HG03520 (cell line): ENCODE data around the gene SAMD11.

Source experiments
- ATAC-seq: cut with Tn5 transposase; IDR thresholded peaks from one replicate; pipeline ENCODE4 v1.9.1; 2021; ENCODE audit warnings: mild to moderate bottlenecking, moderate library complexity; ENCODE audit not compliant: unreplicated experiment

The SAMD11 gene

GRCh38 chr1:962381-963300 lies 38.9 kb downstream of the SAMD11 start:
- no peak for ATAC-seq

GRCh38 chr1:963301-963651 lies 39.6 kb downstream of the SAMD11 start:
- ATAC-seq: no peak

- no peak for ATAC-seq
Observed at GRCh38 chr1:963746-964525, 40.2 kb downstream of the SAMD11 start.

DNA sequence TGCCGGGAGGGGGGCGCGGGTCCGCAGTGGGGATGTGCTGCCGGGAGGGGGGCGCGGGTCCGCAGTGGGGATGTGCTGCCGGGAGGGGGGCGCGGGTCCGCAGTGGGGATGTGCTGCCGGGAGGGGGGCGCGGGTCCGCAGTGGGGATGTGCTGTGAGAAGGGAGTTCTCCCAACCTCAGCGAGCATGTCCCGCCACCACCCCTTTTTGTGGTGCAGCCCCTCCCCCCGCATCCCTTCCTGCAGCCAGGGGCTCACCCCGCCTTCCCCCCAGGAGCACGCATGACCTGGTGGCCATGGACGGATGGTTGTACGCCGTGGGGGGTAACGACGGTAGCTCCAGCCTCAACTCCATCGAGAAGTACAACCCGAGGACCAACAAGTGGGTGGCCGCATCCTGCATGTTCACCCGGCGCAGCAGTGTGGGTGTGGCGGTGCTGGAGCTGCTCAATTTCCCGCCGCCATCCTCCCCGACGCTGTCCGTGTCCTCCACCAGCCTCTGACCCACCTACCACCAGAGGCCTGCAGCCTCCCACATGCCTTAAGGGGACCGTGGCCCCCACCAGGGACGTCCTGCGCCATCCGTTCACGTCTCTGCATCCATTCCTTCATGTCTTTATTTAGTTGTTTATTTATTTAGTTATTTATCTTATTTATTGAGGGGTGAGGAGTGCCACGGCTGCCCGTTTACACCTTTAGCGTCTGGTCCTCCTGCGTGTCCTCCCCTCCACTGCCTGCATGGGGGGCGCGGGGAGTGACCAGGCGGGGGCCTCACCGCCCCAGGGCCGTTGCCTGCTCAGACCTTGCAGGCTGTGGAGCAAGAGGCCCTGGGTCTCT lies 41.2 kb downstream of the SAMD11 start:
- no peak for ATAC-seq

- no peak for ATAC-seq
Observed at GRCh38 chr1:965526-966134, 41.9 kb downstream of the SAMD11 start.

DNA sequence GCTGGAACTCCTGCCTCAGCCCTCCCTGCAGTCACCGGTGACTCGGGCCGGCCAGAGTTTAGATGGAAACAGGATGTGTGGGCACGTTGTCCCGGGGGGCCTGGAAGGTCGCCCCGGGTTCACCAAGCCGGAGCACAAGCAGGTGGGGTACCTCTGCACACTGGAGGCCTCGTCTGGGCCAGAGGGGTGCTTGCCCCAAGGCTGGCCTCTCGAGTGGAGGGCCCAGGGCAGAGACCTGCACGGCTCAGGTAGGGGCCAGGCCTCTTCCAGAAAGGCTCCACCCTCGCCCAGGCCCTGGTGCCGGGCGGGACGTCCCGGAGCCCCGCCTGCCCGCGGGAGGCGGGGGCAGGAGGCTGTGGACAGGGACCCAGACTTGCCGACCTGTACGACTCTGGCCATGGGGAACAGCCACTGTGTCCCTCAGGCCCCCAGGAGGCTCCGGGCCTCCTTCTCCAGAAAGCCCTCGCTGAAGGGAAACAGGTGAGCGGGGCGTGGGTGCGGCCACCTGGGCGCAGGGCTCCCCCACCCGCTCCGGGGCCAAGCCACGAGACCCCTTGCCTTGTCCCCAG lies 42.5 kb downstream of the SAMD11 start, which contains the start of gene PLEKHN1:
PLEKHN1 (plus strand) TSS at position 348 of the 569 bp plus-strand sequence; CDS start at position 398, 50 bp downstream.
- ATAC-seq: no peak

- no peak for ATAC-seq
Observed at GRCh38 chr1:966704-967300, 43.1 kb downstream of the SAMD11 start.

DNA sequence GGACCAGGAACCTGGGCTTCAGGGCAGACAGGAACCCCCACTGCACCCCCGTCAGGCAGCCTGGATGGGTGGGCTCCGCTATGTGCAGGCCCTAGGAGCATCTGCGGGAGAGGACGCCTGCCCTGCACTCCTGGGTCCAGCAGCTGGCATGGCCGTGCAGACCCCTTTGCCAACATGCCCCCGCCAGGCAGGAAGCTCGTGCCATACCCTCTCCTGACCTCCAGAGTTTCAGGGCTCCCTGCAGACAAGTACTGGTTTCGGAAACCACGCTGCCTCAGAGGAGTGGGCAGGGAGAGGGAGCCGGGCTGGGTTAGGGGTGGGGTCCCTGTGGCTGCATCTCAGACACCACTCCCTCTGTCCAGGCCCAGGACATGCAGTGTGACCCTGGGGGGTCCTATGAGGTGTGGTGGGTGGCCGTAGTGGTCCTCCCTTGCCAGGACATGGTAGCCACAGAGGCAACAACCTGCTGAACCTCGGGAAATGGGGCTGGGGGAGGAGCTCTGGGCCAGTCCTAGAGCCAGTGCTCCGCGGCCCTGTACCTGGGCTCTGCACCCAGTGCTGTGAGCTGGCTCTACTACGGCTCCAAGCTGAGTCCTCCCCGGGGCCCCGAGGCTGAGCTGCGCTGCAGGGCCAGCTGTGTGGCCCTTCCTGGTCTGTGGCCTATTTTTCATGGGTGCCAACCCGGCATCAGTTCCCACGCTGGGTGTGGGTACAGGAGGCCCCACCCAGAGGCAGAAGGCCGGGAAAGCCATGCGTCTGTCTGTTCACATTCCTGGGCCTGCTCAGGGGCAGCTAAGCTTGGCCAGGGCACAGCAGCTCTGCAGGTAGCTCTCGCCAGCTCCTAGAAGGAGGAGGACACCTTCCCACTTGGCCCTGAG lies 44.0 kb downstream of the SAMD11 start:
- ATAC-seq: no peak

- no peak for ATAC-seq
Observed at GRCh38 chr1:969260-969855, 45.6 kb downstream of the SAMD11 start.

DNA sequence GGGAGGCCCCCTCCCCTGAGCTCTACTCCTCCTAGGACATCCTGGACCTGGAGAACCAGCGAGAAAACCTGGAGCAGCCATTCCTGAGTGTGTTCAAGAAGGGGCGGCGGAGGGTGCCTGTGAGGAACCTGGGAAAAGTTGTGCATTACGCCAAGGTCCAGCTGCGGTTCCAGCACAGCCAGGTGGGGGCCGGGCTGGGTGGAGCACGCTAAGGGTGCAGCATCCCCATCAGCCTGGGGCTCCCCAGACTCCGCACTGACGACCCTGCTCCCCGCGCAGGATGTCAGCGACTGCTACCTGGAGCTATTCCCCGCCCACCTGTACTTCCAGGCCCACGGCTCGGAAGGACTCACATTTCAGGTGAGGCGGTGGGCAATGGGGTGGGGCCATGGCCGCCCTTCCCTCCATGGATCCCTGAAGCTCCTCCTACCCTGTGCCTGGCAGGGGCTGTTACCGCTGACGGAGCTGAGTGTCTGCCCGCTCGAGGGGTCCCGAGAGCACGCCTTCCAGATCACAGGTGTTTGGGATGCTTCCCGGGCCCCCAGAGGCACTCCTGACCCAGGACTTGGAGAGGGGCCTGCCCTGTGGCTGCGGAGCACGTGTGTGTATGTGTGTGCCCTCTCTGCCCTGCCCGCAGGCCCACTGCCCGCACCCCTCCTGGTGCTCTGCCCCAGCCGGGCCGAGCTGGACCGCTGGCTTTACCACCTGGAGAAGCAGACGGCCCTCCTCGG lies 46.7 kb downstream of the SAMD11 start:
- no peak for ATAC-seq

DNA sequence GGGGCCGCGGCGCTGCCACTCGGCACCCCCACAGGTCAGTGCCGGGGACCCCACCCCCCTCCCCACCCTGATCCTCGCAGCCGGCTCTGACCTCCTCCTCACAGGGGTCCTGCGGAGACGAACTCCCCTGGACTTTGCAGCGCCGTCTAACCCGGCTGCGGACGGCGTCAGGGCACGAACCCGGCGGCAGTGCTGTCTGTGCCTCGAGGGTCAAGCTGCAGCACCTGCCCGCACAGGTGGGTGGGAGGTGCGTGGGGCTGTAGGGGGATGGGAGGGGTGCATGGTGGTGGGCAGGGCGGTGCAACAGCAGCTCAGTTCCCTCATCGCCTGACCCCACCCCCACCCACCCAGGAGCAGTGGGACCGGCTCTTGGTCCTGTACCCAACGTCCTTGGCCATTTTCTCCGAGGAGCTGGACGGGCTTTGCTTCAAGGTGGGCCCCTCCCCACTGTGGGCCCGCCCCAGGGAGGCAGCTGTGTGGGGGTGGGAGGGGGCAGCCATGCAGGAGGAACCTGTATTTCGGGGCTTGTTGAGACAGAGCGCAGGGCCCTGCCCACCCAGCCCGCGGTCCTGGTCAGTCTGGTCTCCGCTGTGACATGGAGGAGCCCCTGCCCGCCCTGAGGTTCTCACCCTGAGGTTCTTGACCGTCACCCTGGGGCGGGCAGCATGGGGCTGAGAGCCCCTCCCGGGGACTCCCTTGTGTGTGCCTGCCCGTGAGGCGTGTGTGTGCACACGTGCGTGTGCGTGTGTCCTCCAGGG lies 47.4 kb downstream of the SAMD11 start:
- no peak for ATAC-seq

DNA sequence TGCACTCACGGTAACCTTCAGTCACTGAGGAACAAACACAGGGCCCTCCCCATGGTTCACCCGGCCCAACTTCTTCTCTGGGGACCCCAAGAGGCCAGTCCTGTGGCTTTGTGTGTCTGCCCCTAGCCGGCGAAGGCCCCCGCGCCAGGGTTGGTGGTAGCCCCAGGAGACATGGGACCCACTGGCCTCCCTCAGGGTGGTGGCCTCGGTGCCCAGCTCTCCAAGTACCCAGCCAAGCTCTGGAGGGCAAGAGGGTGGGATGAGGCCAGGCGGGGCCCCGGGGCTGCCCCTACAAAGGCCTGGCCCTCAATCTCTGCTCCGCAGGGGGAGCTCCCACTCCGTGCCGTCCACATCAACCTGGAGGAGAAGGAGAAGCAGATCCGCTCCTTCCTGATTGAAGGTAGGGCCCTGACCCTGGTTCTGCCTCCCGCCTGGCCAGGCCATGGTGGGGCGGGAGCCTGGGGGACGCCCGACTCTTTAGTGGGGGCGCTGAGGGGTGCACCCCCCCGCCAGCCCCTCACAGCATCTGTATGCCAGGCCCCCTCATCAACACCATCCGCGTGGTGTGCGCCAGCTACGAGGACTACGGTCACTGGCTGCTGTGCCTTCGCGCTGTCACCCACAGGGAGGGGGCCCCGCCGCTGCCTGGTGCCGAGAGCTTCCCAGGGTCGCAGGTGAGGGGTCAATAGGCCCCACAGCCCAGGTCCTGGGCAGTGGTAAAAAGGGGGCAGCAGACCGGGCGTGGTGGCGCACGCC lies 48.2 kb downstream of the SAMD11 start:
- no peak for ATAC-seq

GRCh38 chr1:972726-973458 lies 49.2 kb downstream of the SAMD11 start:
- ATAC-seq: no peak

GRCh38 chr1:973459-974292 lies 50.0 kb downstream of the SAMD11 start:
- ATAC-seq: no peak

GRCh38 chr1:974293-974640 lies 50.5 kb downstream of the SAMD11 start:
- ATAC-seq: no peak
